Sigmoid colon (tissue), 3 donors: ENCODE measurements around the gene BSPH1.

Source experiments
- CTCF ChIP-seq, 4 experiments: fragments of 450-650 bp in 3 of 4; fragments of 200-600 bp in 1 of 4; IDR thresholded peaks; one replicate each; pipeline ENCODE4 v1.5.1; 2016 to 2019; ENCODE audit warnings: antibody characterized with exemption in 4 of 4, mild to moderate bottlenecking in 3 of 4, moderate library complexity in 2 of 4
- POLR2A ChIP-seq, 2 donors: fragments of 450-650 bp; IDR thresholded peaks; one replicate each; pipeline ENCODE4 v1.6.1; 2016; ENCODE audit warnings: antibody characterized with exemption in 2 of 2, mild to moderate bottlenecking in 2 of 2, moderate library complexity in 2 of 2

DNA sequence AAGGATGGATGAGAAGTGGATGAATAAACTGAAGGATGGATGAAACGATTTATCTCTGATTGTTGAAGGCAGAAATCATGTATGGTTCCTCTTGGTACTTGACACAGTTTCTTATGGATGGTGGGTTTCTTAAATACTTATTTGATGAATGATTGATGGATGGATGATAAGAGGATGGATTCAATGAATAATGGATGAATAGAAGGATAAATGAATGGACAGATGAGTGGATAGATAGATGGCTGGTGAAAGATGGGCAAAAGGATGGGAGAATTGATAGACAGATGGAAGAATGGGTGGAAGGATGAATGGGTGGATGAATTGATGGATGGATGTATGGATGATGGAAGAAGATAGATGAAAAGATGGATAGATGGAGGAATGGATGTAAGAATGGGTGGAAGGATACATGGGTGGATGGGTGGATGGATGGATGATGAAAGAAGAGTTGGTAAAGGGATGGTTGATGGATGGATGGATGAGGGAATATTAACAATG lies 4.3 kb upstream of the BSPH1 start:
- TF ChIP-seq POLR2A (IDR thresholded peaks at IDR 0.05) (no peak), CTCF (IDR thresholded peaks at IDR 0.05) (no peak)
